Stimulated activated CD4-positive, alpha-beta T cell treated with anti-CD3 and anti-CD28 coated beads, Interleukin-2, amount 100 ng/mL, for 48 hours (primary cell): ENCODE measurements around the gene ANKZF1.
A peak's percentile ranks its signal among the peaks of the same experiment; 100 is the strongest.

Experiments
- DNase-seq, 2 donors: peaks; one replicate each; pipeline ENCODE4 v3.0.0-alpha.2; 2020

Gene ANKZF1

GRCh38 chr2:219228041-219228910, 1.3 kb upstream of the ANKZF1 start:
- no peak for DNase-seq

GRCh38 chr2:219228911-219229304, 698 bp upstream of the ANKZF1 start:
- no peak for DNase-seq

- DNase-seq = peak; percentile 51 to 54
Measured at GRCh38 chr2:219230059-219230540, 494 bp downstream of the ANKZF1 start.

- DNase-seq = no peak
Measured at GRCh38 chr2:219234331-219234730, 4.7 kb downstream of the ANKZF1 start.

- DNase-seq = no peak
Measured at GRCh38 chr2:219243291-219243761, 13.7 kb downstream of the ANKZF1 start.

GRCh38 chr2:219244789-219245147, 15.2 kb downstream of the ANKZF1 start:
- no peak for DNase-seq

GRCh38 chr2:219245148-219245898, 15.7 kb downstream of the ANKZF1 start, which contains the start of the genes GLB1L and STK16:
GLB1L (minus strand) TSS chr2:219245444; CDS start chr2:219243573, 1,871 bp downstream.
STK16 (plus strand) TSS chr2:219245479; CDS start chr2:219246000, 521 bp downstream.
- DNase-seq = peak; percentile 87 to 89

- DNase-seq = no peak
Measured at GRCh38 chr2:219245899-219246230, 16.3 kb downstream of the ANKZF1 start.

- DNase-seq = no peak
Measured at GRCh38 chr2:219246559-219246958, 17.0 kb downstream of the ANKZF1 start.

- peak; percentile 31 to 39 for DNase-seq
Measured at GRCh38 chr2:219247678-219248642, 18.4 kb downstream of the ANKZF1 start.

- DNase-seq = no peak
Measured at GRCh38 chr2:219248845-219249202, 19.2 kb downstream of the ANKZF1 start.

GRCh38 chr2:219249203-219249980, 19.8 kb downstream of the ANKZF1 start:
- no peak for DNase-seq

GRCh38 chr2:219250049-219250781, 20.6 kb downstream of the ANKZF1 start:
- DNase-seq = no peak

- no peak for DNase-seq
Measured at GRCh38 chr2:219251656-219252055, 22.1 kb downstream of the ANKZF1 start.

GRCh38 chr2:219252084-219252483, 22.5 kb downstream of the ANKZF1 start:
- no peak for DNase-seq

- no peak for DNase-seq
Measured at GRCh38 chr2:219252570-219252899, 22.9 kb downstream of the ANKZF1 start.

- DNase-seq = peak; percentile 39 to 52
Measured at GRCh38 chr2:219252900-219253752, 23.5 kb downstream of the ANKZF1 start, which contains the start of gene TUBA4B. TUBA4B (plus strand) TSS chr2:219253243; CDS start chr2:219253408, 165 bp downstream.

GRCh38 chr2:219253753-219254589, 24.4 kb downstream of the ANKZF1 start, which contains the start of gene TUBA4A:
TUBA4A (minus strand) TSS chr2:219253918; CDS start chr2:219253858, 60 bp downstream.
- DNase-seq = peak; percentile 81 to 88
